ENCODE measurements around the gene ADAMTSL1. TPM values are rescaled to one million over a fixed set of nuclear protein-coding genes. Genes with fewer than 3 reads are reported as not detected.

Gene ADAMTSL1
- total and polyA plus RNA-seq, 2 donors (not counting 3 experiments of a cell fraction or from before 2014, with no cell fraction given), result 15.0 to 18.4 TPM

GRCh38 chr9:18717759-18718158, 243.8 kb downstream of the ADAMTSL1 start:
- dilution Hi-C loops (cut with MboI; ENCODE audit: extremely low pct_ligation_motif_present, low sequenced_read_pairs), result no loop called here
- intact Hi-C loops (cut with micrococcal nuclease), result no loop called here
- Histone ChIP-seq H3K36me3 (ENCODE audit: control insufficient read depth in 2 of 2, extremely low read depth in 1 of 2, insufficient read depth in 2 of 2, low read length in 2 of 2) (no peaks in the 10 kb centered on the region), H3K4me2 (ENCODE audit: insufficient read depth, low read length) (no peak overlapping the region), H3K9me3 (replicated peaks; ENCODE audit: control insufficient read depth, insufficient read depth, low read length) (no peaks in the 10 kb centered on the region), H3K27me3 (ENCODE audit: control insufficient read depth in 2 of 2, insufficient read depth in 2 of 2, low read length in 2 of 2) (no peaks in the 10 kb centered on the region), H2AFZ (ENCODE audit: low read depth, low read length) (no peak overlapping the region), H4K20me1 (replicated peaks; ENCODE audit: control insufficient read depth, extremely low read depth, insufficient read depth, low read length) (no peaks in the 10 kb centered on the region), H3K9ac (replicated peaks; ENCODE audit: extremely low read depth, insufficient read depth, low read length) (no peak overlapping the region), H3K79me2 (ENCODE audit: control insufficient read depth, insufficient read depth, low read length) (no peaks in the 10 kb centered on the region), H3K27ac (ENCODE audit: insufficient read depth, low read depth, low read length) (no peak overlapping the region), H3K4me3 (replicated peaks in 1 of 3; ENCODE audit: insufficient read depth in 1 of 3, low read depth in 1 of 3, low read length in 3 of 3) (no peak overlapping the region), H3K9me1 (replicated peaks; ENCODE audit: control insufficient read depth, extremely low read depth, insufficient read depth, low read length) (no peaks in the 10 kb centered on the region), H3K4me1 (ENCODE audit: control insufficient read depth, extremely low read depth, insufficient read depth, low read length) (no peaks in the 10 kb centered on the region)
- CTCF ChIA-PET, result interaction anchor here (0.8 to 1.5 kb wide), 4 partner anchors 8 to 319 kb away, joined by 3 to 5 read pairs (median 4); no protein-coding TSS in a partner anchor
- no TSS peak for BruUV-seq (replicated peaks)
- TF ChIP-seq POLR2AphosphoS5 (IDR thresholded peaks at IDR 0.05; ENCODE audit: insufficient read depth, low read depth, low read length) (no peak), JUN (IDR thresholded peaks at IDR 0.05; ENCODE audit: borderline replicate concordance, insufficient read depth, insufficient read length, low read depth) (no peak), MAX (IDR thresholded peaks at IDR 0.05; ENCODE audit: insufficient read depth, insufficient read length) (no peak), GATA2 (IDR thresholded peaks at IDR 0.05; ENCODE audit: insufficient read depth, insufficient read length, low read depth, low read length) (no peak), POLR2A (IDR thresholded peaks at IDR 0.05; ENCODE audit: low read depth, low read length) (no peak), EZH2 (IDR thresholded peaks at IDR 0.05; ENCODE audit: borderline replicate concordance, low read depth, low read length, severe bottlenecking) (no peak), FOS (IDR thresholded peaks at IDR 0.05; ENCODE audit: borderline replicate concordance, insufficient read depth, low read length) (no peak), MYC (IDR thresholded peaks at IDR 0.05; ENCODE audit: low read depth, low read length) (no peak)
- TF ChIP-seq, protein P1, sequence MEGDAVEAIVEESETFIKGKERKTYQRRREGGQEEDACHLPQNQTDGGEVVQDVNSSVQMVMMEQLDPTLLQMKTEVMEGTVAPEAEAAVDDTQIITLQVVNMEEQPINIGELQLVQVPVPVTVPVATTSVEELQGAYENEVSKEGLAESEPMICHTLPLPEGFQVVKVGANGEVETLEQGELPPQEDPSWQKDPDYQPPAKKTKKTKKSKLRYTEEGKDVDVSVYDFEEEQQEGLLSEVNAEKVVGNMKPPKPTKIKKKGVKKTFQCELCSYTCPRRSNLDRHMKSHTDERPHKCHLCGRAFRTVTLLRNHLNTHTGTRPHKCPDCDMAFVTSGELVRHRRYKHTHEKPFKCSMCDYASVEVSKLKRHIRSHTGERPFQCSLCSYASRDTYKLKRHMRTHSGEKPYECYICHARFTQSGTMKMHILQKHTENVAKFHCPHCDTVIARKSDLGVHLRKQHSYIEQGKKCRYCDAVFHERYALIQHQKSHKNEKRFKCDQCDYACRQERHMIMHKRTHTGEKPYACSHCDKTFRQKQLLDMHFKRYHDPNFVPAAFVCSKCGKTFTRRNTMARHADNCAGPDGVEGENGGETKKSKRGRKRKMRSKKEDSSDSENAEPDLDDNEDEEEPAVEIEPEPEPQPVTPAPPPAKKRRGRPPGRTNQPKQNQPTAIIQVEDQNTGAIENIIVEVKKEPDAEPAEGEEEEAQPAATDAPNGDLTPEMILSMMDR (IDR thresholded peaks at IDR 0.05; ENCODE audit: extremely low read depth in 1 of 2, insufficient read depth in 1 of 2, low read depth in 1 of 2, low read length in 2 of 2), result no peak
- FAIRE-seq (no peak), DNase-seq (ENCODE audit: low read depth, low spot score) (no peak)
- POLR2A ChIA-PET, result no interaction called here
